Testis (tissue), 3 donors: ENCODE measurements around the gene HTR3B. TPM values are rescaled to one million over a fixed set of nuclear protein-coding genes. Genes with fewer than 3 reads are reported as not detected.
"Not testable (repeated sequence)": the region's sequence is repeated elsewhere in the genome, so short reads cannot be mapped to it uniquely, and the experiment has no call there.

ENCODE experiments used
- DNase-seq: peaks from one replicate; pipeline ENCODE4 v3.0.0-alpha.2; 2019
- H3K27ac ChIP-seq, 2 donors: fragments of 200-600 bp; sonication (generic); one replicate each; pipeline ENCODE4 v1.5.1; 2019
- H3K27me3 ChIP-seq: fragments of 200-600 bp; sonication (generic); one replicate; pipeline ENCODE4 v1.5.1; 2019
- H3K36me3 ChIP-seq: fragments of 200-600 bp; sonication (generic); one replicate; pipeline ENCODE4 v1.5.1; 2017; ENCODE audit warnings: low read depth; ENCODE audit errors: missing control alignments
- H3K4me1 ChIP-seq: fragments of 200-600 bp; sonication (generic); one replicate; pipeline ENCODE4 v1.5.1; 2019
- H3K4me3 ChIP-seq, 2 donors: fragments of 200-600 bp; sonication (generic); one replicate each; pipeline ENCODE4 v1.5.1; 2017 to 2019
- H3K9me3 ChIP-seq: fragments of 200-600 bp; sonication (generic); one replicate; pipeline ENCODE4 v1.5.1; 2017
- CTCF ChIP-seq, 3 experiments: fragments of 450-650 bp in 2 of 3; fragments of 200-600 bp in 1 of 3; sonication (generic) in 1 of 3; IDR thresholded peaks; one replicate each; pipeline ENCODE4 v1.5.1; 2016 to 2019; ENCODE audit warnings: antibody characterized with exemption in 3 of 3, mild to moderate bottlenecking in 2 of 3, moderate library complexity in 1 of 3
- POLR2A ChIP-seq: fragments of 450-650 bp; IDR thresholded peaks from one replicate; pipeline ENCODE4 v1.6.1; 2017; ENCODE audit warnings: antibody characterized with exemption, mild to moderate bottlenecking, moderate library complexity
- WGBS, 2 donors: methylation state at CpG; one replicate each; pipeline ENCODE4 v1.1.5; 2018; 5-methylcytosine and 5-hydroxymethylcytosine counted together
- intact Hi-C: fragments of 100-400 bp; cut with DNase I; formaldehyde crosslinking; loops from one replicate; pipeline ENCODE4 v1.15.1; 2023; ENCODE audit warnings: low total_unique reads
- polyA plus RNA-seq: library from polyadenylated mRNA; stranded (reverse); fragments of 350-450 nt; fragmentation: Illumina TruSeq; extraction: RNeasy Lipid Tissue Mini Kit (QIAGEN cat#74804); gene quantifications from one replicate; pipeline ENCODE4 v1.2.3, GENCODE V29; 2014; ENCODE audit warnings: low read depth, low replicate concordance; ENCODE audit not compliant: insufficient read depth
- total RNA-seq, 2 donors: library from RNA; depleted of rRNA; stranded (reverse); fragments of >200 nt; gene quantifications; one replicate each; pipeline ENCODE4 v1.2.3, GENCODE V29; 2016

The HTR3B gene
- total and polyA plus RNA-seq, 3 donors from 2014 or later: 1.1 to 2.9 (median 1.7) TPM

GRCh38 chr11:113934761-113935160 is 30.2 kb downstream of the HTR3B start:
- Histone ChIP-seq H3K36me3 (no peaks in the 10 kb centered on the region), H3K4me3 (no peak overlapping the region), H3K9me3 (no peaks in the 10 kb centered on the region), H3K27ac (no peak overlapping the region), H3K27me3 (no peaks in the 10 kb centered on the region), H3K4me1 (no peaks in the 10 kb centered on the region)
- TF ChIP-seq POLR2A: no peak
- 80 to 81% methylated on average over 4 of the region's 4 CpGs for WGBS, 2 donors
- no peak for DNase-seq
- intact Hi-C loops: no loop called here

- Histone ChIP-seq H3K27ac (no peak overlapping the region), H3K9me3 (no peaks in the 10 kb centered on the region), H3K4me1 (no peaks in the 10 kb centered on the region), H3K27me3 (no peaks in the 10 kb centered on the region), H3K36me3 (no peaks in the 10 kb centered on the region), H3K4me3 (no peak overlapping the region)
- no peak for DNase-seq
- intact Hi-C loops: no loop called here
- WGBS, 2 donors: 54 to 69% methylated on average over 4 of the region's 4 CpGs
- TF ChIP-seq CTCF (IDR thresholded peaks at IDR 0.05) (no peak), POLR2A (no peak)
These were observed 31.3 kb downstream of the HTR3B start for GRCh38 chr11:113935858-113936257.

GRCh38 chr11:113937918-113938317 is 33.3 kb downstream of the HTR3B start:
- TF ChIP-seq CTCF (IDR thresholded peaks at IDR 0.05) (no peak), POLR2A (no peak)
- DNase-seq: no peak
- no peaks in the 10 kb centered on the region for H3K36me3 ChIP-seq
- no peak overlapping the region for H3K27ac ChIP-seq
- no peak overlapping the region for H3K4me3 ChIP-seq
- no peaks in the 10 kb centered on the region for H3K4me1 ChIP-seq
- intact Hi-C loops: no loop called here
- 76 to 78% methylated on average over 3 of the region's 3 CpGs for WGBS, 2 donors
- H3K27me3 ChIP-seq: no peaks in the 10 kb centered on the region
- H3K9me3 ChIP-seq: no peaks in the 10 kb centered on the region

GRCh38 chr11:113942256-113942655 is 37.7 kb downstream of the HTR3B start:
- no peak for DNase-seq
- H3K4me3 ChIP-seq: no peak overlapping the region
- WGBS, 2 donors: 95% methylated on average over 8 of the region's 8 CpGs
- H3K4me1 ChIP-seq: no peaks in the 10 kb centered on the region
- no peaks in the 10 kb centered on the region for H3K27me3 ChIP-seq
- intact Hi-C loops: no loop called here
- H3K36me3 ChIP-seq: no peaks in the 10 kb centered on the region
- TF ChIP-seq POLR2A (no peak), CTCF (IDR thresholded peaks at IDR 0.05) (no peak)
- H3K27ac ChIP-seq: no peak overlapping the region
- no peaks in the 10 kb centered on the region for H3K9me3 ChIP-seq

GRCh38 chr11:113946162-113946561 is 41.6 kb downstream of the HTR3B start:
- 78 to 89% methylated on average over 2 of the region's 2 CpGs for WGBS, 2 donors
- H3K9me3 ChIP-seq, H3K36me3 ChIP-seq, H3K27me3 ChIP-seq, DNase-seq, H3K4me3 ChIP-seq, H3K4me1 ChIP-seq, H3K27ac ChIP-seq, intact Hi-C loops: not testable (repeated sequence)

GRCh38 chr11:113947994-113948393 is 43.4 kb downstream of the HTR3B start:
- H3K4me3 ChIP-seq: no peak overlapping the region
- DNase-seq: no peak
- WGBS, 2 donors: 82 to 83% methylated on average over 4 of the region's 4 CpGs

More at GRCh38 chr11:113947994-113948393, 43.4 kb downstream of the HTR3B start:
- Histone ChIP-seq H3K36me3 (no peaks in the 10 kb centered on the region), H3K27ac (no peak overlapping the region), H3K4me1 (no peaks in the 10 kb centered on the region), H3K27me3 (no peaks in the 10 kb centered on the region), H3K9me3 (no peaks in the 10 kb centered on the region)
- intact Hi-C loops: no loop called here
- TF ChIP-seq CTCF (IDR thresholded peaks at IDR 0.05) (no peak), POLR2A (no peak)
